HG03060 (cell line): ENCODE data around the gene CELA3B.
"Not testable (repeated sequence)": the region's sequence is repeated elsewhere in the genome, so short reads cannot be mapped to it uniquely, and the experiment has no call there.

ENCODE experiments used
- ATAC-seq: cut with Tn5 transposase; IDR thresholded peaks from one replicate; pipeline ENCODE4 v1.9.1; 2021; ENCODE audit warnings: low read depth, moderate number of reproducible peaks; ENCODE audit not compliant: unreplicated experiment

The CELA3B gene

DNA sequence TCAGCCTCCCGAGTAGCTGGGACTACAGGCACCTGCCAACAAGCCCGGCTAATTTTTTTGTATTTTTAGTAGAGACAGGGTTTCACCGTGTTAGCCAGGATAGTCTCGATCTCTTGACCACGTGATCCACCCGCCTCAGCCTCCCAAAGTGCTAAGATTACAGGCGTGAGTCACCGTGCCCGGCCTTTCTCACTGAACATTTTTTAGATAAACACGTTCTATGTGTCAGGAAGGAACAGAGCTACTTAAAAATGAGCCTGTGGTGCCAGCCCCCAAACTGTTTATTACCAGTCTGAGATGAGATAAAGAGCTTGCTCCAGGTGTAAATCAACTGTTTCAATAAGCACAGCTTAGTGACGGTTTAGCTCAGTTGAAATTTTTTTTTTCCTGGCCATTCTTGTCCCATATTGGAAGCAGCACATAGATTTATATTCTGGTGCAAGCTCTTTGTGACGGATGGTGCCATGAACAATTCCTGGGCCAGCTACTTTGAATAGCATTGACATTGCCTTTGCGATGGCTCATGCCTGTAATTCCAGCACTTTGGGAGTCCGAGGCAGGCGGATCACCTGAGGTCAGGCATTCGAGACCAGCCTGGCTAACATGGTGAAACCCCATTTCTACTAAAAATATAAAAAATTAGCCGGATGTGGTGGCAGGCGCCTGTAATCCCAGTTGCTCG, 33.7 kb upstream of the CELA3B start:
- ATAC-seq: not testable (repeated sequence)

GRCh38 chr1:21944733-21945073, 32.1 kb upstream of the CELA3B start:
- no peak for ATAC-seq

- no peak for ATAC-seq
These were observed 29.8 kb upstream of the CELA3B start for GRCh38 chr1:21946836-21947587.

DNA sequence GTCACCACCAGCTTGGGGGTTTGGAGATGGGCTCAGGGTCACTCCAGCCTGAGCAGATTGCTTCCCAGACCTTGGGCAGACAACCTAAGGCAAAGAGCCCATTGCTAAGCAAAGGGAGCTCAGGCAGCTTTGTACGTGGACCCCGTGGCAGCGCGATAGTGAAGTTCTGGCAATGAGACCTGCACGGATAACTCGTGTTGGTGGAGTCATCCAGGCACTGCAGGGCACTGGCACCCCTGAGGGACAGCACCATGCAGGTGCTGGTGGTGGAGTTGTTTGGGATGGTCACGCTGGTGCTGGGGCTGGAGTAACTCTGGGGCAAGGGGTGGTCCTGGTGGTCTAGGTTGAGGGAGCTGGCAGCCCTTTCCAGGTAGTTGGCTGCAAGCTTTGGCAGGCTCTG, 26.1 kb upstream of the CELA3B start:
- ATAC-seq: no peak

- no peak for ATAC-seq
These were observed 25.5 kb upstream of the CELA3B start for GRCh38 chr1:21951226-21951870.

GRCh38 chr1:21952786-21953520, 23.9 kb upstream of the CELA3B start:
- no peak for ATAC-seq

DNA sequence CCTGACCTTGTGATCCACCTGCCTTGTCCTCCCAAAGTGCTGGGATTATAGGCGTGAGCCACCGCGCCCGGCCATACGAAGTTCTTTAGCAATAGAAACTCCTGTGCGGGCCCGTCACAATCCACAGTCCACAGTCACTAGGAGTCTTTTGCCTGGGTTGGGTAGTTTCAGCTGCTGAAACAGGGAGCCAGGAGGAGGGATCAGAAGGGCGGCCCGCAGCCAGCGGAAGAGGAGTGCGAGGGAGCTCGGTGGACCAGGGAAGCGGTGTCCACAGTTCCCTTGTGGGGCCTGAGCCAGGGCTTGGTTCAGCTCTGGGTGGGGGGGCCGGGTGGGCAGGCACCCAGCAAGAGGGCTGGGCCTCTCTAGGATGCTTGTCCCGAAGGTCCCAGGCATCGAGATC, 21.8 kb upstream of the CELA3B start:
- no peak for ATAC-seq

GRCh38 chr1:21955501-21956281, 21.1 kb upstream of the CELA3B start:
- no peak for ATAC-seq

DNA sequence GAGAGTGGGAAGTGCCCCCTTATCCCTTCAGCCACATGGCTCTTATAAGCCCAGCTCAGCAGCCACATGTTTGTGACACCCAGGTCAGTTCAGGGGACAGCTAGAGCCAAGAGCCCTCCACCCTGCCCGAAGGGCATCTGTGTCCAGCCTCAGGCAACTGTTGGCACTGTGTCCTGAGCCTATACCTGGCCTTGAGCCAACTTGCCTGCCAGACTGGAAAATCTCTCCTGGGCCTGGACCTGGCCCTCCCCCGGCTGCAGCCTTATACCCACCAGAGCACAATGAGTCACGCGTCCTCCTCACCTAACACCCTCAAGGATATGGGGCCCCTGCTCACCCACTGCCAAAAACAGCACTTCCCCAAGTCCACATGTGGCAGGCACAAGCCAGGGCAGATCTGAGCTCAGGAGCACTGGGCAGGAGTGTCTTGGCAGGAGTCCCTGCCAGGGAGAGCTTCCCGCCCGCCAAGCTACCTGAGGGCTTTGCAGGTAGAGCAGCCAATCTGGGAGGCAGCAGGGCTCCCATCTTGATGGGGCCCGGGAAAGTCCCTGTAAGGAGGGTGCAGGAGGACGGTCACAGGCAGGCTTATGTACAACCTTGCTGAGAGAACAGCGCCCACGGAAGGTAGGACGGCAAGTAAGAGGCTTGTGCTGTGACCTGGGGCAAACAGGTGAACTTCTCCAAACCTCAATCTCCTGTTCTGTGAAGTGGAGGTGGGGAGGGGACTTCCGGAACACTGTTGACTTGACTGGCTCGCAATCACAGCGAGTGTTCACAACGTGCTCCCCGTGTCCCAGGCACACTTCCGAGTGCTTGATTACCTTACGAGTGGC, 19.9 kb upstream of the CELA3B start:
- ATAC-seq: no peak

- ATAC-seq: no peak
These were observed 15.5 kb upstream of the CELA3B start for GRCh38 chr1:21961337-21961736.

DNA sequence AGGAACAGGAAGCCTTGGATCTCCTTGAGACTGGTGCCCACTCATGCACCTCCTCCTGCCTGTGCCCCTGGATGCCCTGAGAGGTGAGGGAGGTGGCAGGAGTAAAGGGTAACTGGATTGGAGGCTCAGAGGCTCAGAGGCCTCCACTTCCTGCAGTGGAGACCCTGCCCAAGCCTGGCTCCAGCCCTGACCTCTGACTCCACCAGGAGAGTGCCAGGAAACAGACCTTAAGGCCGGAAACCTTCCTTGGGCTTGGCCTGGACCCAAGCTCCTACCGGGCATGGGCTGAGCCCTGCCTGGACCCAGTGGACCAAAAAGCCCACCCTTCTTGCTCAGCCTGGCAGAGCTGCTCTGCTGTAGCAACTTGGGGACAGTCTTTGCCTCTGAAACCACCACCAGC, 15.0 kb upstream of the CELA3B start:
- no peak for ATAC-seq

DNA sequence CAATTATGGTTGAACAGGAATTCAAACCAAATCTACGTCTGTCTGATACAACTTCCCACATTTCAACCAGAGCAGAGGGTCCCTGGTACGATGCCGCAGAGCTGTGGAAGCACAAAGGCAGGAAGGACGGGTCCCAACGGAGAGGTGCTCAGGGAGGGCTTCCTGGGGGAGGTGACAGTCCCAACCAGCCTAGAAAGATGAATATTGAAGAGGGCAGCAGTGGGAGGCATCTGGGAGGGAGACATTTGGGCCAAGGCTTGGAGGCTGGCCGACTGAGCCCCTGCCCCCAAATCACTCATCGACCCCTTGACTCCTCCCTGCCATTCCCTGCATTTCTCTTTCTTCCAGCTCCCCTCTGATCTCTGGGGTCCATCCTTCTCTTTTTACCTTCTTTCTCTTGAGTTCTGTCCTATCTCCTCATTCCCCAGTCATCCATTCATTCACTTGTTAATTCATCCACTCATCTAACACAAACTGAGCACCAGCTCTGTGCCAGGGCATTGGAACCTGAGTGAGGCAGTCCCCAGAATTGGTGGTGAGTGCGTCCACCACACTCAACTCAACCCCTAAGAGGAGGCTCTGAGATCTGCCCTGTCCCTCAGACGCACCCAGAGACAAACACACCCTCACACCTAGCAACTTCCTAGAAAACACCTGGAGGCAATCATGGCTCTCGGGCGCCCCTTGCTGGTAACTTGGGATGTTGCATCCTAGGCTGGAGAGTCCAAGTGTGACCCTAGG, 13.2 kb upstream of the CELA3B start:
- ATAC-seq: no peak

DNA sequence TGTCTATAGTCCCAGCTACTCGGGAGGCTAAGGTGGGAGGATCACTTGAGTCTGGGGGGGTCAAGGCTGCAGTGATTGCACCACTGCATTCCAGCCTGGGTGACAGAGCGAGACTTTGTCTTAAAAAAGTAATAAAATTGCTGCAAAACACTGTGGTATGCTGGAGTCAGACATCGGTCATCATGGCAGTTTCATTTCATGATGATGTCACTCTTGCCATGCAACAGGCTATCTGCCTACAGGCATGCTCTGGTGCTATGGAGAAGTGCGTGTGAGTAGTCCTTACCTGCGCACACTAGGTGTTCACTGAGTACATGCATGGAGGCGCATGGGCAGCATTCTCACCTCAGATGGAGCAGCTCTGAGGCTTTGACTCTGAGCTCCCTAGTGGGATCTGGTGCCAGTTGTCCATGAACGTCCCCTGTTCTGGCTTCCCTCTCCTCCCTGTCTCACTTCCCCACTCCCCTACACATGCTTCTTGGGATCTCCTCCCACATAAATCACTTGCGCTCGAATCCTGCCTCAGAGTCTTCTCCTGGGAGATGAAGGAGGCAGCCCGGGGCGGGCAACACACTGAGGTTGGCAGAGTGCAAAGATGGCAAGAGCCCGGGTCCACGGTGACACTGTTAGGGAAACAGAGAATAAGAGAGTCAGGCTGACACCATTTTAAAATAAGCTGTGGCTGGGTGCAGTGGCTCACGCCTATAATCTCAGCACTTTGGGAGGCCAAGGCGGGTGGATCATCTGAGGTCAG, 10.4 kb upstream of the CELA3B start:
- no peak for ATAC-seq

DNA sequence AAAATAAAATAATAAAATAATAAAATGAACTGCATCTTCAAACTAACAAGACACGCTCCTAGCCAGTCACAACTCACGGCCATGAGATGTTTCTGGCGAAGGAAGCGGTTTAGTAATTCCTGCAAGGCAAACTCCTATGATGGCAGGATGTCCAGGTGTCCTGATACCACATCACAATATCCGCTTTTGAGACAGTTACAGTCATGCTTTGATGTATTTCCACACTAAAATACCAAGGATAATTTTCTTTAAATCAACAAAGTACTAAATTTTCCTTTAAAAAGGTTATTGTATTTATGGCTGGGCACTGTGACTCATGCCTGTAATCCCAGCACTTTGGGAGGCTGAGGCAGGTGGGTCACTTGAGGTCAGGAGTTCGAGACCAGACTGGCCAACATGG, 9.6 kb upstream of the CELA3B start:
- ATAC-seq: not testable (repeated sequence)

- ATAC-seq: not testable (repeated sequence)
These were observed 7.8 kb upstream of the CELA3B start for GRCh38 chr1:21969066-21969465.

DNA sequence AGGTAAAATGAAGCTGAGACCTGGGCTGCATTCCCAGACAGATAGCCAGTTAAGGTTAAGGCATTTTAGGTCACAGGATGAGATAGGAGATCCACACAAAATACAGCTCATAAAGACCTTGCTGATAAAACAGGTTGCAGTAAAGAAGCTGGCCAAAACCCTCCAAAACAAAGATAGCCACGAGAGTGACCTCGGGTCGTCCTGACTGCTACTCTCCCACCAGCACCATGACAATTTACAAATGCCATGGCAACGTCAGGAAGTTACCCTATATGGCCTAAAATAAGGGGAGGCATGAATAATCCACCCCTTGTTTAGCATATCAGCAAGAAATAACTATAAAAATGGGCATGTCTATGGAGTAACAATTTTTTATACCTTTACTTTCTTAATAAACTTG, 6.3 kb upstream of the CELA3B start:
- not testable (repeated sequence) for ATAC-seq

DNA sequence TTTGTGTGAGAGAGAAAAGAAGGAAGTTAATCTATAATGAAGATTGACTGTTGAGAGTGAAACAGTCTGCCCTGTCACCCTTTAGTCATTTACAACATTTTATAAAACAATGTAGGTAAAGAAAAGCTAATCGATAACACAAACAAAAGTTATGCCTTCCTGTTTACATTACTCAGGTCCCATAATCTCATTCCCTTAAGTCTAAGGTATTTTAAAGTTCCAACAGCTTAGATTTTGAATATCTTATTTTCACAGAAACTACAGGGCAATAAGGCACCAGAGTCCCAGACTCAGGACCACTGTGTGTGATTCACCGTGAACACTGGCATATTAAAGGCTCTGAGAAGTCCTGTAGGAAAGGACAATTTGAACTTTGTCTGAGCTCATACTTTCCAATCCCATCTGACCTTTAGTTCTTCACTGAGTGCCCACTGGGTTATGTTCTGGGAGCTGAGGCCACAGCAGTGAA, 3.8 kb upstream of the CELA3B start:
- ATAC-seq: not testable (repeated sequence)

GRCh38 chr1:21973948-21974347, 2.9 kb upstream of the CELA3B start:
- not testable (repeated sequence) for ATAC-seq
